SK-N-SH (cell line): ENCODE measurements around the gene APEH. TPM values are rescaled to one million over a fixed set of nuclear protein-coding genes. Genes with fewer than 3 reads are reported as not detected.

ENCODE experiments used
- CTCF ChIA-PET: fragments of 300-600, 350-600 bp; formaldehyde crosslinking; extraction: SDS; loops from one replicate; lab custom pipeline; 2021; lab: Yijun Ruan, JAX
- POLR2A ChIA-PET: fragments of 350-600 bp; sonication (Branson Sonifier 250); formaldehyde crosslinking; extraction: SDS; loops from one replicate; lab custom pipeline; 2020; ENCODE audit warnings: antibody characterized with exemption, inconsistent platforms; lab: Yijun Ruan, JAX
- DNase-seq: peaks from one replicate; pipeline ENCODE4 v3.0.0; 2012
- H2AFZ ChIP-seq: fragments of 200-600 bp; sonication (generic); 2 replicates; pipeline ENCODE4 v1.8.1; 2016; ENCODE audit warnings: antibody characterized with exemption, mild to moderate bottlenecking, low read depth
- H3F3A ChIP-seq: fragments of 200-600 bp; sonication (generic); replicated peaks from 2 replicates; pipeline ENCODE3; 2016; ENCODE audit warnings: antibody characterized with exemption, mild to moderate bottlenecking; ENCODE audit not compliant: insufficient read depth
- H3K27ac ChIP-seq, 2 experiments: fragments of 200-500 bp in 1 of 2; fragments of 200-600 bp in 1 of 2; sonication (Bioruptor generic) in 1 of 2; sonication (generic), shearing (Covaris generic) in 1 of 2; 2 replicates each; pipeline versions ENCODE4 v1.5.1 to v1.6.1; 2014 to 2016; ENCODE audit warnings: low read depth in 2 of 2, inconsistent platforms in 1 of 2, low read length in 1 of 2, mild to moderate bottlenecking in 1 of 2, mixed read lengths in 1 of 2
- H3K27me3 ChIP-seq: fragments of 200-600 bp; sonication (generic), shearing (Covaris generic); 2 replicates; pipeline ENCODE4 v1.6.1; 2016; ENCODE audit warnings: mixed run types; ENCODE audit not compliant: insufficient read depth
- H3K36me3 ChIP-seq, 2 experiments: fragments of 200-500 bp in 1 of 2; fragments of 200-600 bp in 1 of 2; sonication (Bioruptor generic) in 1 of 2; sonication (generic) in 1 of 2; replicated peaks in 1 of 2; 2 replicates each; pipeline versions ENCODE3 to v1.5.1; 2014 to 2016; ENCODE audit warnings: low read length in 1 of 2, mild to moderate bottlenecking in 1 of 2; ENCODE audit not compliant: insufficient read depth in 2 of 2, control insufficient read depth in 1 of 2
- H3K4me1 ChIP-seq, 2 experiments: fragments of 200-500 bp in 1 of 2; fragments of 200-600 bp in 1 of 2; sonication (Bioruptor generic) in 1 of 2; sonication (generic), shearing (Covaris generic) in 1 of 2; 2 replicates each; pipeline versions ENCODE4 v1.5.1 to v1.6.1; 2014 to 2016; ENCODE audit warnings: low read depth in 1 of 2, low read length in 1 of 2, mixed run types in 1 of 2; ENCODE audit not compliant: insufficient read depth in 2 of 2, control insufficient read depth in 1 of 2
- H3K4me2 ChIP-seq: fragments of 200-600 bp; sonication (generic), shearing (Covaris generic); 2 replicates; pipeline ENCODE4 v1.6.1; 2017; ENCODE audit warnings: mixed run types
- H3K4me3 ChIP-seq, 2 experiments: fragments of 200-500 bp in 1 of 2; fragments of 200-600 bp in 1 of 2; sonication (Bioruptor generic) in 1 of 2; sonication (generic), shearing (Covaris generic) in 1 of 2; 2 replicates each; pipeline versions ENCODE4 v1.5.1 to v1.8.1; 2014 to 2016; ENCODE audit warnings: low read depth in 2 of 2, inconsistent platforms in 1 of 2, low read length in 1 of 2, mild to moderate bottlenecking in 1 of 2, mixed read lengths in 1 of 2, moderate library complexity in 1 of 2
- H3K79me2 ChIP-seq: fragments of 200-600 bp; sonication (generic); 2 replicates; pipeline ENCODE4 v1.8.1; 2017; ENCODE audit warnings: mild to moderate bottlenecking; ENCODE audit not compliant: insufficient read depth
- H3K9ac ChIP-seq: fragments of 200-600 bp; sonication (generic); 2 replicates; pipeline ENCODE4 v1.6.1; 2017; ENCODE audit warnings: mixed run types
- H3K9me2 ChIP-seq: fragments of 200-600 bp; sonication (generic); 2 replicates; pipeline ENCODE4 v1.6.1; 2017; ENCODE audit warnings: mixed run types
- H3K9me3 ChIP-seq: fragments of 200-600 bp; sonication (generic); 2 replicates; pipeline ENCODE4 v1.6.1; 2017; ENCODE audit warnings: mixed run types, mild to moderate bottlenecking, moderate library complexity
- H4K20me1 ChIP-seq: fragments of 200-600 bp; sonication (generic); 2 replicates; pipeline ENCODE4 v1.6.1; 2017; ENCODE audit warnings: mild to moderate bottlenecking, mixed run types; ENCODE audit not compliant: insufficient read depth
- ELF1 ChIP-seq: IDR thresholded peaks from 2 replicates; pipeline ENCODE4 v1.4.0; 2012
- EP300 ChIP-seq, 2 experiments: IDR thresholded peaks; 2 replicates each; pipeline versions ENCODE4 v1.4.0 to v1.6.1; 2012; ENCODE audit warnings: borderline replicate concordance in 1 of 2, low read depth in 1 of 2, low read length in 1 of 2
- EZH2phosphoT487 ChIP-seq: fragments of 200-600 bp; sonication (generic); IDR thresholded peaks from 2 replicates; pipeline ENCODE4 v1.6.1; 2017; ENCODE audit warnings: low read depth, mixed run types, mild to moderate bottlenecking, antibody characterized with exemption, moderate library complexity, borderline replicate concordance
- FOXJ3 ChIP-seq: sonication (generic); formaldehyde crosslinking; IDR thresholded peaks from 2 replicates; pipeline ENCODE4 v1.5.1; 2020; ENCODE audit warnings: mild to moderate bottlenecking, missing genetic modification reagents
- GABPA ChIP-seq: IDR thresholded peaks from 2 replicates; pipeline ENCODE4 v1.4.0; 2012; ENCODE audit warnings: low read depth, mild to moderate bottlenecking
- MXI1 ChIP-seq: IDR thresholded peaks from 2 replicates; pipeline ENCODE4 v1.6.1; 2012; ENCODE audit warnings: mild to moderate bottlenecking, low read depth, low read length, improper control_type of control experiment
- NFIC ChIP-seq: IDR thresholded peaks from 2 replicates; pipeline ENCODE4 v1.4.0; 2012; ENCODE audit warnings: borderline replicate concordance
- NRF1 ChIP-seq: IDR thresholded peaks from 2 replicates; pipeline ENCODE4 v1.6.1; 2012; ENCODE audit warnings: low read depth, mild to moderate bottlenecking, low read length
- POLR2AphosphoS5 ChIP-seq: IDR thresholded peaks from 2 replicates; pipeline ENCODE4 v1.6.1; 2012; ENCODE audit warnings: low read depth, low read length
- RCOR1 ChIP-seq: fragments of 150-350 bp; IDR thresholded peaks from 2 replicates; pipeline ENCODE4 v1.6.1; 2017; ENCODE audit warnings: antibody characterized with exemption, low read length
- RFX5 ChIP-seq: IDR thresholded peaks from 2 replicates; pipeline ENCODE4 v1.6.1; 2012; ENCODE audit warnings: mild to moderate bottlenecking, improper control_type of control experiment, low read length
- SIN3A ChIP-seq: IDR thresholded peaks from 2 replicates; pipeline ENCODE4 v1.6.1; 2012; ENCODE audit warnings: low read depth, mild to moderate bottlenecking, low read length, moderate library complexity, borderline replicate concordance
- SMC3 ChIP-seq: IDR thresholded peaks from 2 replicates; pipeline ENCODE4 v1.6.1; 2012; ENCODE audit warnings: low read depth, low read length, improper control_type of control experiment
- TCF12 ChIP-seq: IDR thresholded peaks from 2 replicates; pipeline ENCODE4 v1.4.0; 2012
- WGBS: methylation state at CpG from one replicate; pipeline ENCODE4 v1.1.6; 2017; ENCODE audit warnings: low lambda C conversion rate; 5-methylcytosine and 5-hydroxymethylcytosine counted together
- polyA plus RNA-seq, 3 experiments: library from polyadenylated mRNA; depleted of rRNA; stranded (reverse); fragments of >200 nt; gene quantifications; 2 replicates each; pipeline ENCODE4 v1.2.3, GENCODE V29; 2012
- TF ChIP-seq, protein P1 (sequence below): IDR thresholded peaks from 2 replicates; pipeline ENCODE4 v1.4.0; 2012; ENCODE audit warnings: low read depth, borderline replicate concordance
- TF ChIP-seq, protein P2 (sequence below): fragments of 150-350 bp; IDR thresholded peaks from 2 replicates; pipeline ENCODE4 v1.6.1; 2016; ENCODE audit warnings: mild to moderate bottlenecking, low read depth, low read length
- TF ChIP-seq, protein P3 (sequence below): IDR thresholded peaks from 2 replicates; pipeline ENCODE4 v1.6.1; 2012; ENCODE audit warnings: mild to moderate bottlenecking, low read depth, low read length, moderate library complexity
- TF ChIP-seq, protein P4 (sequence below): fragments of 200-600 bp; sonication (generic); IDR thresholded peaks from 2 replicates; pipeline ENCODE4 v1.6.1; 2017; ENCODE audit warnings: antibody characterized with exemption, mild to moderate bottlenecking, moderate library complexity

APEH gene
- polyA plus RNA-seq, 1 of the 3 experiments (the other 2 are of a cell fraction): 112 TPM

DNA sequence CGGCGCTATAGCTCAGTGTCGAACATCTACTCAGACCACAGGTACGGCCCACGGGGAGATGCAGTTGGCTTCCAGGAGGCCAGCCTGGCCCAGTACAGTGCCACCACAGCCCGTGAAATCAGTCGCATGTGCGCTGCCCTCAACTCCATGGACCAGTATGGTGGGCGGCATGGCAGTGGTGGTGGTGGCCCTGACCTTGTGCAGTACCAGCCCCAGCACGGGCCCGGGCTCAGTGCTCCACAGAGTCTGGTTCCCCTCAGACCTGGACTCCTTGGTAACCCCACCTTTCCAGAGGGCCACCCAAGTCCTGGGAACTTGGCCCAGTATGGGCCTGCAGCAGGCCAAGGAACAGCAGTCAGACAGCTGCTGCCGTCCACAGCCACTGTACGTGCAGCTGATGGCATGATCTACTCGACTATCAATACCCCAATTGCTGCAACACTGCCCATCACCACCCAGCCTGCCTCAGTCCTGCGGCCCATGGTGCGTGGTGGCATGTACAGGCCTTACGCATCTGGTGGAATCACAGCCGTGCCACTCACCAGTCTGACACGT lies 18.3 kb upstream of the APEH start:
- DNase-seq: no peak
- Histone ChIP-seq H2AFZ (no peak overlapping the region), H3K4me2 (no peak overlapping the region), H3K27ac (no peak overlapping the region), H3K4me3 (no peak overlapping the region), H3K4me1 (no peaks in the 10 kb centered on the region), H3K36me3 (no peaks in the 10 kb centered on the region), H4K20me1 (no peaks in the 10 kb centered on the region), H3K9me2 (no peaks in the 10 kb centered on the region), H3K9me3 (no peaks in the 10 kb centered on the region), H3F3A (no peaks in the 10 kb centered on the region), H3K79me2 (no peaks in the 10 kb centered on the region), H3K27me3 (no peaks in the 10 kb centered on the region), H3K9ac (no peak overlapping the region)
- CTCF ChIA-PET: interaction anchor here (0.6 to 2.2 kb wide), 2 partner anchors 18 to 116 kb away, joined by 3 to 10 read pairs; no protein-coding TSS in a partner anchor
- WGBS: no CpG with 5 or more reads among the region's 19 CpGs
- TF ChIP-seq, protein P1, sequence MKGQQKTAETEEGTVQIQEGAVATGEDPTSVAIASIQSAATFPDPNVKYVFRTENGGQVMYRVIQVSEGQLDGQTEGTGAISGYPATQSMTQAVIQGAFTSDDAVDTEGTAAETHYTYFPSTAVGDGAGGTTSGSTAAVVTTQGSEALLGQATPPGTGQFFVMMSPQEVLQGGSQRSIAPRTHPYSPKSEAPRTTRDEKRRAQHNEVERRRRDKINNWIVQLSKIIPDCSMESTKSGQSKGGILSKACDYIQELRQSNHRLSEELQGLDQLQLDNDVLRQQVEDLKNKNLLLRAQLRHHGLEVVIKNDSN: no peak
- TF ChIP-seq MXI1 (no peak), SMC3 (no peak), TCF12 (no peak), NRF1 (no peak), FOXJ3 (CRISPR knock-in tag) (no peak), EP300 (IDR thresholded peaks at IDR 0.05; ENCODE audit: borderline replicate concordance in 1 of 2, low read depth in 1 of 2, low read length in 1 of 2) (no peak), RFX5 (no peak), SIN3A (no peak), NFIC (no peak), RCOR1 (no peak), ELF1 (no peak)
- TF ChIP-seq, protein P2, sequence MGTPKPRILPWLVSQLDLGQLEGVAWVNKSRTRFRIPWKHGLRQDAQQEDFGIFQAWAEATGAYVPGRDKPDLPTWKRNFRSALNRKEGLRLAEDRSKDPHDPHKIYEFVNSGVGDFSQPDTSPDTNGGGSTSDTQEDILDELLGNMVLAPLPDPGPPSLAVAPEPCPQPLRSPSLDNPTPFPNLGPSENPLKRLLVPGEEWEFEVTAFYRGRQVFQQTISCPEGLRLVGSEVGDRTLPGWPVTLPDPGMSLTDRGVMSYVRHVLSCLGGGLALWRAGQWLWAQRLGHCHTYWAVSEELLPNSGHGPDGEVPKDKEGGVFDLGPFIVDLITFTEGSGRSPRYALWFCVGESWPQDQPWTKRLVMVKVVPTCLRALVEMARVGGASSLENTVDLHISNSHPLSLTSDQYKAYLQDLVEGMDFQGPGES: no peak
- POLR2A ChIA-PET: interaction anchor here (0.6 to 0.8 kb wide), 2 partner anchors 10 to 16 kb away, joined by 3 to 4 read pairs; no protein-coding TSS in a partner anchor

DNA sequence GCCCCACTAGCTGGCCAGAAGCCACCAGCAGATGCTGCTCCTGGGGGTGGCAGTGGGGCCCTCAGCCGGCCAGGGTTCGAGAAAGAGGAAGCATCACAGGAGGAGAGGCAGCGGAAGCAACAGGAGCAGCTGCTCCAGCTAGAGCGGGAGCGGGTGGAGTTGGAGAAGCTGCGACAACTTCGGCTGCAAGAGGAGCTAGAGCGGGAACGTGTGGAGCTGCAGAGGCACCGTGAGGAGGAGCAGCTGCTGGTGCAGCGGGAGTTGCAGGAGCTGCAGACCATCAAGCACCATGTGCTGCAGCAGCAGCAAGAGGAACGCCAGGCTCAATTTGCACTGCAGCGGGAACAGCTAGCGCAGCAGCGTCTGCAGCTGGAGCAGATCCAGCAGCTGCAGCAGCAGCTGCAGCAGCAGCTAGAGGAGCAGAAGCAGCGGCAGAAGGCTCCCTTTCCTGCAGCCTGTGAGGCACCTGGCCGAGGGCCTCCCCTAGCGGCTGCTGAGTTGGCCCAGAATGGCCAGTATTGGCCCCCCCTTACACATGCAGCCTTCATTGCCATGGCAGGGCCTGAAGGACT lies 17.5 kb upstream of the APEH start:
- ChIA-PET POLR2A (interaction anchor here (0.6 kb wide), 1 partner anchor 15 kb away, joined by 4 read pairs; no protein-coding TSS in a partner anchor), CTCF (interaction anchor here (0.8 to 2.2 kb wide), 2 partner anchors 15 to 117 kb away, joined by 3 to 10 read pairs; no protein-coding TSS in a partner anchor)
- no peak overlapping the region for H3K4me2 ChIP-seq
- no peak for DNase-seq
- no peak overlapping the region for H3K4me3 ChIP-seq
- no peaks in the 10 kb centered on the region for H3K9me2 ChIP-seq
- H3K36me3 ChIP-seq: no peaks in the 10 kb centered on the region
- no peak overlapping the region for H3K27ac ChIP-seq
- H3K27me3 ChIP-seq: no peaks in the 10 kb centered on the region
- no peaks in the 10 kb centered on the region for H3F3A ChIP-seq
- no peaks in the 10 kb centered on the region for H3K79me2 ChIP-seq
- H2AFZ ChIP-seq: no peak overlapping the region
- 75% methylated on average over 11 of the region's 18 CpGs for WGBS
- no peaks in the 10 kb centered on the region for H3K4me1 ChIP-seq
- no peak overlapping the region for H3K9ac ChIP-seq
- no peaks in the 10 kb centered on the region for H4K20me1 ChIP-seq
- H3K9me3 ChIP-seq: no peaks in the 10 kb centered on the region
- TF ChIP-seq POLR2AphosphoS5 (no peak), EZH2phosphoT487 (no peak), NFIC (no peak), GABPA (no peak), TCF12 (no peak), NRF1 (no peak), EP300 (IDR thresholded peaks at IDR 0.05; ENCODE audit: borderline replicate concordance in 1 of 2, low read depth in 1 of 2, low read length in 1 of 2) (no peak), ELF1 (no peak)
- TF ChIP-seq, protein P3, sequence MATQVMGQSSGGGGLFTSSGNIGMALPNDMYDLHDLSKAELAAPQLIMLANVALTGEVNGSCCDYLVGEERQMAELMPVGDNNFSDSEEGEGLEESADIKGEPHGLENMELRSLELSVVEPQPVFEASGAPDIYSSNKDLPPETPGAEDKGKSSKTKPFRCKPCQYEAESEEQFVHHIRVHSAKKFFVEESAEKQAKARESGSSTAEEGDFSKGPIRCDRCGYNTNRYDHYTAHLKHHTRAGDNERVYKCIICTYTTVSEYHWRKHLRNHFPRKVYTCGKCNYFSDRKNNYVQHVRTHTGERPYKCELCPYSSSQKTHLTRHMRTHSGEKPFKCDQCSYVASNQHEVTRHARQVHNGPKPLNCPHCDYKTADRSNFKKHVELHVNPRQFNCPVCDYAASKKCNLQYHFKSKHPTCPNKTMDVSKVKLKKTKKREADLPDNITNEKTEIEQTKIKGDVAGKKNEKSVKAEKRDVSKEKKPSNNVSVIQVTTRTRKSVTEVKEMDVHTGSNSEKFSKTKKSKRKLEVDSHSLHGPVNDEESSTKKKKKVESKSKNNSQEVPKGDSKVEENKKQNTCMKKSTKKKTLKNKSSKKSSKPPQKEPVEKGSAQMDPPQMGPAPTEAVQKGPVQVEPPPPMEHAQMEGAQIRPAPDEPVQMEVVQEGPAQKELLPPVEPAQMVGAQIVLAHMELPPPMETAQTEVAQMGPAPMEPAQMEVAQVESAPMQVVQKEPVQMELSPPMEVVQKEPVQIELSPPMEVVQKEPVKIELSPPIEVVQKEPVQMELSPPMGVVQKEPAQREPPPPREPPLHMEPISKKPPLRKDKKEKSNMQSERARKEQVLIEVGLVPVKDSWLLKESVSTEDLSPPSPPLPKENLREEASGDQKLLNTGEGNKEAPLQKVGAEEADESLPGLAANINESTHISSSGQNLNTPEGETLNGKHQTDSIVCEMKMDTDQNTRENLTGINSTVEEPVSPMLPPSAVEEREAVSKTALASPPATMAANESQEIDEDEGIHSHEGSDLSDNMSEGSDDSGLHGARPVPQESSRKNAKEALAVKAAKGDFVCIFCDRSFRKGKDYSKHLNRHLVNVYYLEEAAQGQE: no peak
- TF ChIP-seq, protein P4, sequence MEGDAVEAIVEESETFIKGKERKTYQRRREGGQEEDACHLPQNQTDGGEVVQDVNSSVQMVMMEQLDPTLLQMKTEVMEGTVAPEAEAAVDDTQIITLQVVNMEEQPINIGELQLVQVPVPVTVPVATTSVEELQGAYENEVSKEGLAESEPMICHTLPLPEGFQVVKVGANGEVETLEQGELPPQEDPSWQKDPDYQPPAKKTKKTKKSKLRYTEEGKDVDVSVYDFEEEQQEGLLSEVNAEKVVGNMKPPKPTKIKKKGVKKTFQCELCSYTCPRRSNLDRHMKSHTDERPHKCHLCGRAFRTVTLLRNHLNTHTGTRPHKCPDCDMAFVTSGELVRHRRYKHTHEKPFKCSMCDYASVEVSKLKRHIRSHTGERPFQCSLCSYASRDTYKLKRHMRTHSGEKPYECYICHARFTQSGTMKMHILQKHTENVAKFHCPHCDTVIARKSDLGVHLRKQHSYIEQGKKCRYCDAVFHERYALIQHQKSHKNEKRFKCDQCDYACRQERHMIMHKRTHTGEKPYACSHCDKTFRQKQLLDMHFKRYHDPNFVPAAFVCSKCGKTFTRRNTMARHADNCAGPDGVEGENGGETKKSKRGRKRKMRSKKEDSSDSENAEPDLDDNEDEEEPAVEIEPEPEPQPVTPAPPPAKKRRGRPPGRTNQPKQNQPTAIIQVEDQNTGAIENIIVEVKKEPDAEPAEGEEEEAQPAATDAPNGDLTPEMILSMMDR: no peak
